ENCODE data around the gene CD59. TPM values are rescaled to one million over a fixed set of nuclear protein-coding genes. Genes with fewer than 3 reads are reported as not detected.

CD59 gene
- total RNA-seq, 1 experiment from 2014 or later = 170 TPM

GRCh38 chr11:33770236-33770635 is 34.0 kb upstream of the CD59 start:
- no peak for DNase-seq
- ChIA-PET POLR2A (ENCODE audit: unreplicated experiment) (interaction anchor here (0.5 kb wide), 1 partner anchor 11 kb away, joined by 3 read pairs; no protein-coding TSS in a partner anchor), CTCF (no interaction called here)
- no peaks in the 10 kb centered on the region for H3K9me3 ChIP-seq (ENCODE audit: low read length)
- no peaks in the 10 kb centered on the region for H3K9me2 ChIP-seq (replicated peaks; ENCODE audit: low read length)
- H2AFZ ChIP-seq (ENCODE audit: low read length) = no peak overlapping the region
- no peaks in the 10 kb centered on the region for H3K27me3 ChIP-seq (ENCODE audit: low read length)
- no peak for TF ChIP-seq CTCF (conservative IDR thresholded peaks at IDR 0.05; ENCODE audit: low read depth, low read length)
- no peak for TF ChIP-seq EZH2 (IDR thresholded peaks at IDR 0.05; ENCODE audit: low read length, unreplicated experiment)
- no peak for TF ChIP-seq EZH2phosphoT487 (IDR thresholded peaks at IDR 0.05; ENCODE audit: borderline replicate concordance, low read length)
- peaks cover 44% of the 10 kb centered on the region for H3K79me2 ChIP-seq (ENCODE audit: low read length)
- H3K9ac ChIP-seq (ENCODE audit: low read length) = no peak overlapping the region
- H3K36me3 ChIP-seq (ENCODE audit: low read depth, low read length) = peaks cover 12% of the 10 kb centered on the region
- no peak overlapping the region for H3K4me2 ChIP-seq (ENCODE audit: low read length)
- no peaks in the 10 kb centered on the region for H3F3A ChIP-seq (ENCODE audit: low read length, unreplicated experiment)
- H4K20me1 ChIP-seq (ENCODE audit: low read length) = peaks cover 9% of the 10 kb centered on the region; the same call in 1 of the 2 replicates
- intact Hi-C loops (cut with micrococcal nuclease) = loop anchor here (5.0 kb wide), 1 partner anchor 37 kb away; no protein-coding TSS in a partner anchor
- no peak for ATAC-seq
- H3K4me3 ChIP-seq (ENCODE audit: low read length) = no peak overlapping the region
- peaks cover 53% of the 10 kb centered on the region for H3K4me1 ChIP-seq (ENCODE audit: insufficient read depth, low read length)
- no TSS peak for BruUV-seq (replicated peaks)
- no peak overlapping the region for H3K27ac ChIP-seq (ENCODE audit: low read length)

- DNase-seq (peak; percentile 71), ATAC-seq (peak; percentile 10; the same call in 1 of the 2 replicates)
- Histone ChIP-seq H3K79me2 (ENCODE audit: low read length) (peaks cover 44% of the 10 kb centered on the region), H3K4me1 (ENCODE audit: insufficient read depth, low read length) (peaks cover 49% of the 10 kb centered on the region), H3K4me2 (ENCODE audit: low read length) (no peak overlapping the region), H3K36me3 (ENCODE audit: low read depth, low read length) (peaks cover 12% of the 10 kb centered on the region), H3K27me3 (ENCODE audit: low read length) (no peaks in the 10 kb centered on the region), H3F3A (ENCODE audit: low read length, unreplicated experiment) (no peaks in the 10 kb centered on the region), H4K20me1 (ENCODE audit: low read length) (peaks cover 9% of the 10 kb centered on the region; the same call in 1 of the 2 replicates), H3K9ac (ENCODE audit: low read length) (no peak overlapping the region), H3K9me2 (replicated peaks; ENCODE audit: low read length) (no peaks in the 10 kb centered on the region), H3K4me3 (ENCODE audit: low read length) (no peak overlapping the region), H3K9me3 (ENCODE audit: low read length) (no peaks in the 10 kb centered on the region), H2AFZ (ENCODE audit: low read length) (no peak overlapping the region), H3K27ac (ENCODE audit: low read length) (no peak overlapping the region)
- intact Hi-C loops (cut with micrococcal nuclease) = no loop called here
- ChIA-PET POLR2A (ENCODE audit: unreplicated experiment) (no interaction called here), CTCF (interaction anchor here (0.5 kb wide), 1 partner anchor 36 kb away, joined by 4 read pairs; no protein-coding TSS in a partner anchor)
- TF ChIP-seq EZH2phosphoT487 (IDR thresholded peaks at IDR 0.05; ENCODE audit: borderline replicate concordance, low read length) (no peak), EZH2 (IDR thresholded peaks at IDR 0.05; ENCODE audit: low read length, unreplicated experiment) (no peak), CTCF (conservative IDR thresholded peaks at IDR 0.05; ENCODE audit: low read depth, low read length) (no peak)
- no TSS peak for BruUV-seq (replicated peaks)
Observed at GRCh38 chr11:33769542-33769941, 33.3 kb upstream of the CD59 start.

- Histone ChIP-seq H3K27me3 (ENCODE audit: low read length) (no peaks in the 10 kb centered on the region), H3F3A (ENCODE audit: low read length, unreplicated experiment) (no peaks in the 10 kb centered on the region), H4K20me1 (ENCODE audit: low read length) (peaks cover 7% of the 10 kb centered on the region; the same call in 1 of the 2 replicates), H3K9ac (ENCODE audit: low read length) (no peak overlapping the region), H3K27ac (ENCODE audit: low read length) (no peak overlapping the region), H3K9me3 (ENCODE audit: low read length) (no peaks in the 10 kb centered on the region), H3K36me3 (ENCODE audit: low read depth, low read length) (peaks cover 12% of the 10 kb centered on the region), H3K4me2 (ENCODE audit: low read length) (no peak overlapping the region), H3K4me1 (ENCODE audit: insufficient read depth, low read length) (peaks cover 40% of the 10 kb centered on the region), H2AFZ (ENCODE audit: low read length) (no peak overlapping the region), H3K79me2 (ENCODE audit: low read length) (peaks cover 27% of the 10 kb centered on the region), H3K9me2 (replicated peaks; ENCODE audit: low read length) (no peaks in the 10 kb centered on the region), H3K4me3 (ENCODE audit: low read length) (no peak overlapping the region)
- no peak for DNase-seq
- TF ChIP-seq EZH2 (IDR thresholded peaks at IDR 0.05; ENCODE audit: low read length, unreplicated experiment) (no peak), CTCF (conservative IDR thresholded peaks at IDR 0.05; ENCODE audit: low read depth, low read length) (no peak), EZH2phosphoT487 (IDR thresholded peaks at IDR 0.05; ENCODE audit: borderline replicate concordance, low read length) (no peak)
- intact Hi-C loops (cut with micrococcal nuclease) = no loop called here
- BruUV-seq (replicated peaks) = no TSS peak
- POLR2A ChIA-PET (ENCODE audit: unreplicated experiment) = no interaction called here
- ATAC-seq = no peak
- CTCF ChIA-PET = no interaction called here
Observed at GRCh38 chr11:33767624-33768023, 31.4 kb upstream of the CD59 start.

Data from PC-3 (cell line).